ENCODE results near the gene PCBP2.

Gene PCBP2

DNA sequence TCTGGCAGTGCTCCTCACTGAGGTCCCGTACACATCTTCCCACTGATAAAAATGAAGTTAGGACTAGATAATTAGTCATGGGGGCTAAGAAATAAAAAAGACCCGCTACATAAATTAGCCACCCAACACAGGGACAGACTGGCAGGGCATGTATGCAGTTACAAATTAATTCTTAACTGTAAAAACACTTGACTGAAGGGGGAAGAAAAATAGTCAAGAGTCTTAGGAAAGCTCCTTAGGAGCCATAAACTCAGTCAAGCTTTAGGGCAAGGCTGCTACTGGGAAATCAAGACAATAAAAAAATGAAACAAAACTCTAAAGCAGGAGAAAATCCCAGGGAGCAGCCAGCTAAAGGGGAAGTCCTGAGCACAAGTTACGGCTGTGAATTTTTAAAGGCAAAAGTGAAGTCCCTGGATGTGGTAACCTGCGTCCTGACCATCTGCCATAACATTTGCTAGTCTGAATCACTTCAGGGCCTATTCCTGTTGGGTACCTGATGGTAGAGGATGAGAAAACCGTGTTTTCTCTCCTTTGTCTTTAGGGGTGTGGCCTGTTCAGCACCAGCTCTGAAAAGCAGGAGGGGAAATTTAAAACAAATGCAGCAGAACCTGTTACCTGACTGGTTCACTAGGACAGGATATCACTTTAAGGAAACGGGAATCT is 62.9 kb downstream of the PCBP2 start:
- POLR2A ChIA-PET (ENCODE audit: low non-redundant PET) = no interaction called here
- TF ChIP-seq, protein P1, sequence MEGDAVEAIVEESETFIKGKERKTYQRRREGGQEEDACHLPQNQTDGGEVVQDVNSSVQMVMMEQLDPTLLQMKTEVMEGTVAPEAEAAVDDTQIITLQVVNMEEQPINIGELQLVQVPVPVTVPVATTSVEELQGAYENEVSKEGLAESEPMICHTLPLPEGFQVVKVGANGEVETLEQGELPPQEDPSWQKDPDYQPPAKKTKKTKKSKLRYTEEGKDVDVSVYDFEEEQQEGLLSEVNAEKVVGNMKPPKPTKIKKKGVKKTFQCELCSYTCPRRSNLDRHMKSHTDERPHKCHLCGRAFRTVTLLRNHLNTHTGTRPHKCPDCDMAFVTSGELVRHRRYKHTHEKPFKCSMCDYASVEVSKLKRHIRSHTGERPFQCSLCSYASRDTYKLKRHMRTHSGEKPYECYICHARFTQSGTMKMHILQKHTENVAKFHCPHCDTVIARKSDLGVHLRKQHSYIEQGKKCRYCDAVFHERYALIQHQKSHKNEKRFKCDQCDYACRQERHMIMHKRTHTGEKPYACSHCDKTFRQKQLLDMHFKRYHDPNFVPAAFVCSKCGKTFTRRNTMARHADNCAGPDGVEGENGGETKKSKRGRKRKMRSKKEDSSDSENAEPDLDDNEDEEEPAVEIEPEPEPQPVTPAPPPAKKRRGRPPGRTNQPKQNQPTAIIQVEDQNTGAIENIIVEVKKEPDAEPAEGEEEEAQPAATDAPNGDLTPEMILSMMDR (conservative IDR thresholded peaks at IDR 0.05; ENCODE audit: low read depth) = no peak
- DNase-seq (ENCODE audit: low spot score) = no peak
- H3K27ac ChIP-seq = no peak overlapping the region
- CTCF ChIA-PET = interaction anchor here (0.6 kb wide), 1 partner anchor 76 kb away, joined by 3 read pairs; no protein-coding TSS in a partner anchor

DNA sequence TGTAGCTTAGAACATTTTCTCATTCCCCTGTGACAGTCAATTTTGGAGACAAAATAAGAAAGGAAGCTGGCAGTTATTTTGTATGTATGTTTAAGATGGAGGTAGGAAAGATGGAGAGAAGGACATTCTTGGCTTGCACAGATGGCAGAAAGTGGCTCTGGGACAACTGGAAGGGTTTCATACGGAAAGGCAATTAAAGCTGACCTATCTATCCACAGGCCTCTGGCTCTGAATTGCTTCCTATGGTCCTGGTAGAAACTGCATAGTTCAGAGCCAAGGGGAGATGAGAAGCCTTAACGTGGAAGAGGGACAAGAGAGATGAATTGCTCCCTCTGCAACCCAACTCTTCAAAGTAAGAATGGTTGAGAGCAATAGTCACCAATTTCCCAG is 63.4 kb downstream of the PCBP2 start:
- H3K27ac ChIP-seq = no peak overlapping the region
- TF ChIP-seq, protein P1 (conservative IDR thresholded peaks at IDR 0.05; ENCODE audit: low read depth) = no peak
- ChIA-PET POLR2A (ENCODE audit: low non-redundant PET) (no interaction called here), CTCF (no interaction called here)
- no peak for DNase-seq (ENCODE audit: low spot score)

DNA sequence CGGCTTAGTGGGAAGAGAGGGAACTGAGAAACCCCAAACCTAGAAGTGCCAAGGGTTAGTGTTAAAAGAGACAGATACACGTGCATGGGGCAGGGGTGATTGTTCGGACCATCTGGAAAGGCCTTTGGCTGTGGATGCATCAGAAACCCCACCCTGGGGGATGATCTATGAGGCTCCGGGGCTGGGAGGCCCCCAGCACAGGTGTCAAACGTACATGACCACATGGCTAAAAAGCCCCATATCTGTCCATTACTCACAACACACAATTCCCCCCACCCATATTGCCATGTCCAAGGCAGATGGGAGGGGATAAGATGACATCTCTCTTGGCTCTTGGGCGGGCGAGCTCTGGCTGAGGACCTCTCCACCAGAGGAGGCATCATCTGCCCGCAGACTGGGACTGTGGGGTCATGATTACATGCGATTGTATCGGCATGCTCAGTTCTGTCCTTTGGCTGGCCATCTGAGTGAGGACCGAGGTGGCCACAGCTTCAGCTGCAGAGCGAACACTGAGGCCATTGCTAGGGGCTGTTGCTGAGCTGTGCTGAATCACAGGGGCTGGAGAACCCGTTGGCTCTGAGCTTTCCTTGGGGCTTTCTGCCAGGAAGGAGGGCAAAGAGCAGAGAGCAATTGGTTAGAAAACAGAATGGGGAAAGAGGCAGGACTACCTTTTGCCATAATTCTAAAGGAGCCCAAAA is 65.0 kb downstream of the PCBP2 start:
- ChIA-PET CTCF (interaction anchor here (0.8 kb wide), 1 partner anchor 96 kb away, joined by 3 read pairs; no protein-coding TSS in a partner anchor), POLR2A (ENCODE audit: low non-redundant PET) (no interaction called here)
- DNase-seq (ENCODE audit: low spot score) = no peak
- TF ChIP-seq, protein P1 (conservative IDR thresholded peaks at IDR 0.05; ENCODE audit: low read depth) = no peak
- no peak overlapping the region for H3K27ac ChIP-seq

DNA sequence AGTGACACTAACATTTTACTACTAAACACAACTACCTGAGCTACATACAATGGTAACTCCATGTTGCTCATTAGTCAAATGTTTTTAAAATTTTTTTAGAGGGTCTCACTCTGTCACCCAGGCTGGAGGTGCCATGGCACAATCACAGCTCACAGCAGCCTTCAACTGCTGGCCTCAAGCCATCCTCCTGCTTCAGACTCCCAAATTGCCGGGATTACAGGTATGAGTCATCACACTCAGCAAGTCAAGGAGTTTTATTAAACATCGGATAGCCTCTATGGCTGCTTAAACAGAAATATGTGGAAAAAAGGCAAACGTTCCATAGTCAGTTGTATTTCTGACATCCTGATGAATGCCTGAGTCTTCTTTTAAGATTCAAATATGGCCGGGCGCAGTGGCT is 66.5 kb downstream of the PCBP2 start:
- no peak for DNase-seq (ENCODE audit: low spot score)
- TF ChIP-seq, protein P1 (conservative IDR thresholded peaks at IDR 0.05; ENCODE audit: low read depth) = no peak
- ChIA-PET CTCF (interaction anchor here (0.6 to 1.3 kb wide), 2 partner anchors 10 to 225 kb away, joined by 3 to 6 read pairs; no protein-coding TSS in a partner anchor), POLR2A (ENCODE audit: low non-redundant PET) (no interaction called here)
- no peak overlapping the region for H3K27ac ChIP-seq

DNA sequence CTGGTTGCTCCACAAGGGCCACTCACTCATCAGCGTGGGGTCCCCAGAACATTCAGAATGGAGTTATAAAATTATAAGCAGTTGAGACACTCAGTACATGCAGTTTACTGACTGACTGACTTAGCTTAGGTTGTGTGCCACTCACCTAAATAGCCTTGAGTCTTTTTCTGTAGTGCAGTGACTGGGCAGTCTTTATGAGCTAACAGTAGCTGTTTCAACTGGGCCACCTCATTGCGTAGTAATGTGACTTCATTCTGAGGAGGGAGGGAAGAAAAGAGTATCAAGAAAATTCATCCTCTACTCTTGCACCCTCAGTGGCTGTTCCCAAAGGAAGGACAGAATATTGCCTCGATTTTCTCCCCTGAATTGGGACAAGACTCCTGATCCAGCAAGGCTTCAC is 71.2 kb downstream of the PCBP2 start:
- POLR2A ChIA-PET (ENCODE audit: low non-redundant PET) = no interaction called here
- DNase-seq (ENCODE audit: low spot score) = no peak
- TF ChIP-seq, protein P1 (conservative IDR thresholded peaks at IDR 0.05; ENCODE audit: low read depth) = no peak
- CTCF ChIA-PET = no interaction called here
- no peak overlapping the region for H3K27ac ChIP-seq

DNA sequence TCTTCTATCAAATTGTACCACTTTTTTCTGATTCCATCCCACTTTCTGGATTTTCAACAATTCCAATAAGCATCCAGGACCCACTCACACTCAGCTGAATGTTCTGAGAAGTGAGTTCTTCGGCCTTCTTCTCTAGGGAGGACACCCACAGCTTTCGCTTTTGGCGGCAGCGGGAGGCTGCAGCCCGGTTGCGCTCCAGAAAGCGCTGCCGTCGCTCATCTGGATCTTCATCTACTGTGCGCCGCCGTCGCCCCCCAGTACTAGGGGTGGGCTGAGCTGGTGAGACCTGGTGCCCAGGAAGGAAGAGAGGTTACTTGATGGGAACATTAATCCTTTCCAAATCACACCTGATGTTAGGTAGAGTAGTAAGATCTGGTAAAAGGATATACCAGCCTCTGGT is 72.6 kb downstream of the PCBP2 start:
- no peak overlapping the region for H3K27ac ChIP-seq
- DNase-seq (ENCODE audit: low spot score) = no peak
- CTCF ChIA-PET = no interaction called here
- POLR2A ChIA-PET (ENCODE audit: low non-redundant PET) = no interaction called here
- TF ChIP-seq, protein P1 (conservative IDR thresholded peaks at IDR 0.05; ENCODE audit: low read depth) = no peak
